ENCODE results near the gene FLOT1. TPM values are rescaled to one million over a fixed set of nuclear protein-coding genes. Genes with fewer than 3 reads are reported as not detected.

FLOT1 gene
- total and polyA plus RNA-seq, 11 donors, result 166 to 310 (median 225) TPM

DNA sequence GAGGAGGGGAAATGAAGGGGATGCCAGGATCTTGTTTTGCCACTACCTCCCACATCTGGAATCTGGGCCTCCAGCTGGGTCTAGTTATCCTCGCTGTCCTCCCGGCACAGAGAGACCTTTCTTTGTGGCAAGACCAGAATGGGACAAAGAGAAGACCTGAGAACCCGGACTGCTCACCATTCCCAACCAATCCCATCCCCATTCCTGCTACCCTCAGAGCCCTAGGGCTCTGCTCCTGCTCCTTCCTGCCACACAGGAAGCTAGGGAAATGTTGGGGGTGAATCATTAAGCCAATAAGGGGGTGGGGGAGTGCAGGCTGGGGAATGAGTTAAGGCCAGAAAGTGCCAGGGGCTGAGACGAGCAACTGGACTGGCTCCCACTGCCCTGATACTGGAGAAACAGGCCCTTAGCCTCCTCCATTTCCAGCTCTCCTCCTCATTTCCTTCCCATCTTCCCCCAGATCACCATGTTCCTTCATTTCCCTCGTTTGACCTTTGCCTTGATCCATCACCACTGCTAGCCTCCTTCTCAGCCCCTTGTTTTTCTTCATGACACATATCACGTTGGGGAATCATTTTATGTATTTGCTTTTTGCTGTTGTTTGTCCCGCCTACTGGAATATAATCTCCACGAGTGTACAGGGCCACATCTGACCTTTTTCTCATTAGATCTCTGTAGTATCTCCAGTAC lies 6.5 kb upstream of the FLOT1 start:
- DNase-seq, result no peak
- Histone ChIP-seq H3K27ac (peak overlapping the region in 6 of 12 donors; percentile 20 to 97 (median 66)), H3K27me3 (no peaks in the 10 kb centered on the region), H3K36me3 (no peaks in the 10 kb centered on the region), H3K4me1 (peaks cover 0 to 70% (median 27%) of the 10 kb centered on the region in 12 donors), H3K4me3 (no peak overlapping the region), H3K9me3 (no peaks in the 10 kb centered on the region)
- WGBS, 4 donors, result 66 to 75% (median 71%) methylated on average over 8 of the region's 8 CpGs
- intact Hi-C loops (cut with DNase I), result loop anchor here in 4 of 10 donors (10.0 kb wide), 4 partner anchors 76 to 336 kb away; no protein-coding TSS in a partner anchor
- TF ChIP-seq, protein P1, sequence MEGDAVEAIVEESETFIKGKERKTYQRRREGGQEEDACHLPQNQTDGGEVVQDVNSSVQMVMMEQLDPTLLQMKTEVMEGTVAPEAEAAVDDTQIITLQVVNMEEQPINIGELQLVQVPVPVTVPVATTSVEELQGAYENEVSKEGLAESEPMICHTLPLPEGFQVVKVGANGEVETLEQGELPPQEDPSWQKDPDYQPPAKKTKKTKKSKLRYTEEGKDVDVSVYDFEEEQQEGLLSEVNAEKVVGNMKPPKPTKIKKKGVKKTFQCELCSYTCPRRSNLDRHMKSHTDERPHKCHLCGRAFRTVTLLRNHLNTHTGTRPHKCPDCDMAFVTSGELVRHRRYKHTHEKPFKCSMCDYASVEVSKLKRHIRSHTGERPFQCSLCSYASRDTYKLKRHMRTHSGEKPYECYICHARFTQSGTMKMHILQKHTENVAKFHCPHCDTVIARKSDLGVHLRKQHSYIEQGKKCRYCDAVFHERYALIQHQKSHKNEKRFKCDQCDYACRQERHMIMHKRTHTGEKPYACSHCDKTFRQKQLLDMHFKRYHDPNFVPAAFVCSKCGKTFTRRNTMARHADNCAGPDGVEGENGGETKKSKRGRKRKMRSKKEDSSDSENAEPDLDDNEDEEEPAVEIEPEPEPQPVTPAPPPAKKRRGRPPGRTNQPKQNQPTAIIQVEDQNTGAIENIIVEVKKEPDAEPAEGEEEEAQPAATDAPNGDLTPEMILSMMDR (IDR thresholded peaks at IDR 0.05), result no peak
- TF ChIP-seq POLR2A (IDR thresholded peaks at IDR 0.05), result no peak
- ATAC-seq, result no peak

DNA sequence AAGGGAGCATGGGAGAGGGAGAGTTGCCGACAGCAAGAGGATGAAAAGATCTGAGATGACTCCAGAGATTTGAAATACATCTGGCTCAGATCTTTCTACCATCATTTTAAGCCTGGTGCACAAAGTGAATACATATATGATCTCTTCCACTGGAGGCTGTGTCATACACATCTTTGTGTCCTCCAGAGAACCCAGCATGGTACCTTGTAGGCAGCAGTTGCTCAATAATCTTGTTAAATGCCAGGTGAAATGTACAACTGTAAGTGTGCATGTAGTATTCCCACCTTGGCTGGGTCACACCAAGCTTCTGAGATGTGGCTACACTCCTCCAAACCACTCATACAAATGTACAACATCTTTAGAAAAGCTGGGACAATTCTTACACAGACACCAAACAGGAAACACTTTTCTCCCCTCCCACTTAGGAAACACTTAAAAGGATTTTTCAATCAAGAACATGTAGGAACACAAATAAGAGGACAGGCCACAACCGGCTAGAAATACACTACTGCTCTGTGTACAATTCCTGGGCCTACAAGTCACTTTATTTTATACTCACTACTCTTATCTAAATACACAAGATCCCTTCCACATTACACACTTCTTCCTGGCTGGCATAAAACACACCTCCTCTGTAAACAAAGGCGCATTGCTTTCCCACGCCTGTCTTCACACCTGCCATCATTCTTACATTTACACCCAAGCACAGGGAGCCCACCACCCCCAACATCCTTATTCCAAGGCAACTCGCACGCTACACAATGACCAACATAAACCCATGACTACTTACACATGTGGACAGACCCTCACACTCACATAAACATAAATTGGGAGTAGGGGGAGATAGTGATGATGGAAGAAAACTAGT lies 5.6 kb upstream of the FLOT1 start:
- H3K27ac ChIP-seq, result peak overlapping the region in 5 of 12 donors; percentile 5 to 92 (median 44)
- no peak overlapping the region for H3K4me3 ChIP-seq
- intact Hi-C loops (cut with DNase I), result loop anchor here in 4 of 10 donors (10.0 kb wide), 4 partner anchors 77 to 337 kb away; no protein-coding TSS in a partner anchor
- WGBS, 4 donors, result 66 to 81% (median 78%) methylated on average over 6 of the region's 6 CpGs
- no peak for DNase-seq
- no peak for TF ChIP-seq POLR2A (IDR thresholded peaks at IDR 0.05)
- TF ChIP-seq, protein P1 (IDR thresholded peaks at IDR 0.05), result no peak
- ATAC-seq, result no peak
- H3K9me3 ChIP-seq, result no peaks in the 10 kb centered on the region
- peaks cover 0 to 62% (median 24%) of the 10 kb centered on the region in 12 donors for H3K4me1 ChIP-seq
- no peaks in the 10 kb centered on the region for H3K27me3 ChIP-seq
- no peaks in the 10 kb centered on the region for H3K36me3 ChIP-seq

- H3K27ac ChIP-seq, result peak overlapping the region in 2 of 12 donors; percentile 21 to 44
These were observed 4.8 kb upstream of the FLOT1 start for GRCh38 chr6:30747300-30747687.

More at GRCh38 chr6:30747300-30747687, 4.8 kb upstream of the FLOT1 start:
- Histone ChIP-seq H3K4me1 (peaks cover 0 to 54% (median 18%) of the 10 kb centered on the region in 12 donors), H3K4me3 (no peak overlapping the region), H3K27me3 (no peaks in the 10 kb centered on the region), H3K36me3 (no peaks in the 10 kb centered on the region), H3K9me3 (no peaks in the 10 kb centered on the region)
- DNase-seq, result no peak
- TF ChIP-seq, protein P1 (IDR thresholded peaks at IDR 0.05), result no peak
- TF ChIP-seq POLR2A (IDR thresholded peaks at IDR 0.05), result no peak
- ATAC-seq, result no peak
- intact Hi-C loops (cut with DNase I), result loop anchor here in 4 of 10 donors (10.0 kb wide), 4 partner anchors 78 to 338 kb away; no protein-coding TSS in a partner anchor
- WGBS, 4 donors, result 68 to 75% (median 70%) methylated on average over 1 of the region's 1 CpG
